Fibroblast of lung (primary cell): Measurements from ENCODE around the gene EPHA5. TPM values are rescaled to one million over a fixed set of nuclear protein-coding genes. Genes with fewer than 3 reads are reported as not detected.

ENCODE experiments used
- DNase-seq, 2 donors: peaks; one replicate each; pipeline versions ENCODE4 v3.0.0 to v3.0.0-alpha.2; 2010; ENCODE audit warnings: low read depth in 2 of 2
- H2AFZ ChIP-seq: 2 replicates; pipeline ENCODE4 v1.5.1; 2012; ENCODE audit warnings: low read length, control low read depth, inconsistent platforms
- H3K27ac ChIP-seq: 2 replicates; pipeline ENCODE4 v1.5.1; 2011; ENCODE audit warnings: low read length, control low read depth; ENCODE audit not compliant: insufficient read depth
- H3K27me3 ChIP-seq: 2 replicates; pipeline ENCODE4 v1.5.1; 2011; ENCODE audit warnings: mild to moderate bottlenecking, low read length; ENCODE audit not compliant: control insufficient read depth, insufficient read depth
- H3K36me3 ChIP-seq: 2 replicates; pipeline ENCODE4 v1.5.1; 2011; ENCODE audit warnings: low read length; ENCODE audit not compliant: control insufficient read depth, insufficient read depth
- H3K4me1 ChIP-seq: 2 replicates; pipeline ENCODE4 v1.5.1; 2011; ENCODE audit warnings: low read length; ENCODE audit not compliant: control insufficient read depth, insufficient read depth; ENCODE audit errors: extremely low read depth
- H3K4me2 ChIP-seq: 2 replicates; pipeline ENCODE4 v1.5.1; 2011; ENCODE audit warnings: low read length, control low read depth; ENCODE audit not compliant: insufficient read depth; ENCODE audit errors: extremely low read depth
- H3K4me3 ChIP-seq, 4 experiments: fragments of 200-600 bp in 1 of 4; sonication (generic) in 1 of 4; replicated peaks in 1 of 4; 2 replicates each; pipeline ENCODE4 v1.5.1; 2011 to 2016; ENCODE audit warnings: low read length in 4 of 4, low read depth in 3 of 4, mild to moderate bottlenecking in 3 of 4, control low read depth in 2 of 4, inconsistent platforms in 1 of 4, mixed read lengths in 1 of 4; ENCODE audit not compliant: insufficient read depth in 1 of 4; ENCODE audit errors: control extremely low read depth in 1 of 4
- H3K79me2 ChIP-seq: 2 replicates; pipeline ENCODE4 v1.5.1; 2012; ENCODE audit warnings: mild to moderate bottlenecking, low read length, inconsistent platforms; ENCODE audit not compliant: control insufficient read depth, insufficient read depth
- H3K9ac ChIP-seq: 2 replicates; pipeline ENCODE4 v1.5.1; 2011; ENCODE audit warnings: mild to moderate bottlenecking, low read length, control low read depth; ENCODE audit not compliant: insufficient read depth
- H3K9me3 ChIP-seq: 2 replicates; pipeline ENCODE4 v1.5.1; 2012; ENCODE audit warnings: low read depth, low read length; ENCODE audit not compliant: control insufficient read depth, insufficient read depth
- H4K20me1 ChIP-seq: 2 replicates; pipeline ENCODE4 v1.5.1; 2011; ENCODE audit warnings: low read length; ENCODE audit not compliant: control insufficient read depth, insufficient read depth; ENCODE audit errors: extremely low read depth
- CTCF ChIP-seq, 2 donors: IDR thresholded peaks in 1 of 2; conservative IDR thresholded peaks in 1 of 2; 1 replicate in 1 of 2; 2 replicates in 1 of 2; pipeline ENCODE4 v1.5.1; 2011 to 2012; ENCODE audit warnings: low read length in 2 of 2, control low read depth in 1 of 2, inconsistent platforms in 1 of 2, low read depth in 1 of 2, mild to moderate bottlenecking in 1 of 2
- EZH2 ChIP-seq: IDR thresholded peaks from 2 replicates; pipeline ENCODE4 v1.5.1; 2012; ENCODE audit warnings: low read length, control low read depth, mild to moderate bottlenecking; ENCODE audit errors: missing control alignments
- polyA plus RNA-seq, 2 donors: library from polyadenylated mRNA; depleted of rRNA in 1 of 2; stranded (reverse) in 1 of 2; unstranded in 1 of 2; fragments of >200 nt; gene quantifications; 2 replicates each; pipeline ENCODE4 v1.2.1, GENCODE V29; 2011 to 2012; ENCODE audit warnings: missing spikeins in 1 of 2
- total RNA-seq: library from RNA; depleted of rRNA; stranded (reverse); fragments of >200 nt; gene quantifications from 2 replicates; pipeline ENCODE4 v1.2.1, GENCODE V29; 2014

Gene EPHA5
- total and polyA plus RNA-seq, 2 donors (not counting 1 experiment from before 2014, with no cell fraction given), result under 0.01 to 0.16 TPM

- Histone ChIP-seq H3K27ac (no peak overlapping the region), H3K4me3 (no peak overlapping the region), H2AFZ (no peak overlapping the region), H3K36me3 (no peaks in the 10 kb centered on the region), H3K79me2 (no peaks in the 10 kb centered on the region), H3K9me3 (no peaks in the 10 kb centered on the region), H3K4me2 (no peak overlapping the region), H3K9ac (no peak overlapping the region), H3K27me3 (no peaks in the 10 kb centered on the region), H4K20me1 (no peaks in the 10 kb centered on the region), H3K4me1 (no peaks in the 10 kb centered on the region)
- TF ChIP-seq EZH2 (no peak), CTCF (conservative IDR thresholded peaks at IDR 0.05 in 1 of 2, IDR thresholded peaks at IDR 0.05 in 1 of 2; ENCODE audit: low read depth in 1 of 2, low read length in 2 of 2) (no peak)
- DNase-seq, result no peak
These were observed 174.8 kb downstream of the EPHA5 start for GRCh38 chr4:65495439-65495838.

GRCh38 chr4:65482410-65482809, 187.9 kb downstream of the EPHA5 start:
- no peak for TF ChIP-seq EZH2
- TF ChIP-seq CTCF (conservative IDR thresholded peaks at IDR 0.05 in 1 of 2, IDR thresholded peaks at IDR 0.05 in 1 of 2; ENCODE audit: low read depth in 1 of 2, low read length in 2 of 2), result no peak
- Histone ChIP-seq H3K79me2 (no peaks in the 10 kb centered on the region), H4K20me1 (no peaks in the 10 kb centered on the region), H3K4me1 (no peaks in the 10 kb centered on the region), H3K27me3 (no peaks in the 10 kb centered on the region), H3K9me3 (no peaks in the 10 kb centered on the region), H3K4me2 (no peak overlapping the region), H3K4me3 (no peak overlapping the region), H2AFZ (no peak overlapping the region), H3K9ac (no peak overlapping the region), H3K36me3 (no peaks in the 10 kb centered on the region), H3K27ac (no peak overlapping the region)
- peak in 1 of 2 donors; percentile 92 for DNase-seq

GRCh38 chr4:65472531-65472930, 197.8 kb downstream of the EPHA5 start:
- Histone ChIP-seq H2AFZ (no peak overlapping the region), H3K27ac (no peak overlapping the region), H3K9ac (no peak overlapping the region), H4K20me1 (no peaks in the 10 kb centered on the region), H3K4me1 (no peaks in the 10 kb centered on the region), H3K9me3 (no peaks in the 10 kb centered on the region), H3K36me3 (no peaks in the 10 kb centered on the region), H3K79me2 (no peaks in the 10 kb centered on the region), H3K4me2 (no peak overlapping the region), H3K4me3 (no peak overlapping the region), H3K27me3 (no peaks in the 10 kb centered on the region)
- DNase-seq, result no peak
- TF ChIP-seq CTCF (conservative IDR thresholded peaks at IDR 0.05 in 1 of 2, IDR thresholded peaks at IDR 0.05 in 1 of 2; ENCODE audit: low read depth in 1 of 2, low read length in 2 of 2) (no peak), EZH2 (no peak)
